GM18868 (cell line): ENCODE data around the gene BCDIN3D.

Source experiments
- ATAC-seq: cut with Tn5 transposase; IDR thresholded peaks from one replicate; pipeline ENCODE4 v1.9.1; 2021; ENCODE audit warnings: mild to moderate bottlenecking, moderate library complexity; ENCODE audit not compliant: unreplicated experiment

The BCDIN3D gene

DNA sequence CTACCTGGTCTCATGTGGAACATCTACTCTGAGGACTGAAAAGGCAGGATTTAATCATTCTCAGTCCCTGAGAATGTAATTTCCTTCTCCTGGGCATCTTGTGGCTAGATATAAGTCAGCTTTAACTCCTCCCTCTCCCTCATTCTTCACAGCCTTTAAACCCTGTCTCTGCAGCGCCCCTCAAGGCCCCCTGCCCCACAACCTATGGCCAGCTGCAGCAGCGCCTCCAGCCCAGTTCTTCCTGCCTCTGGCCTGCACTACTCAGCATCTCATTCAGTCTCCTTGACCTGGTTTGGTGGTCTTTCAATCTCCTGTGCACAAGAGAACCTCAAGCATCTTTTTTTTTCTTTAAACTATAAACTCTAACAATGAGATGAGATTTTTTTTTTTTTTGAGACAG is 44.0 kb downstream of the BCDIN3D start:
- no peak for ATAC-seq

DNA sequence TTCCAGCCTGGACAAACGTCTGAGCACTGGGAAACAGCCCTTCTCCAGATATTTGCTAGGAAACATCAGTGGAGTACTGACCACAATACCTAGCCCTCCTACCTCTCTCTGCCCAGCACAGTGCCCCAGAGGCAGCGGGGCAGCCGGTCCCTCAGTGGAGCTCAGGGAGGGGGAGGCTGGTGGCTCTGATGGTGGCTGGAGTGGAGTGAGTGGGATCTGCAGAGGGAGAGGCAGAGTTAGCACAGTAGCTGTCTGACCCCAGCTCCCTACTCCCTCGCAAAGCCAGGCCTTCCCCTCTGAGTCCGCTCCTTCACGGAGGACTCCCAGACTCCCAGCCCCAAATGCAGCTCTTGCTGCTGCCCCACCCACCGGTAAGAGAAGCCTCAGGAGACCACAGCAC is 44.7 kb downstream of the BCDIN3D start:
- no peak for ATAC-seq

DNA sequence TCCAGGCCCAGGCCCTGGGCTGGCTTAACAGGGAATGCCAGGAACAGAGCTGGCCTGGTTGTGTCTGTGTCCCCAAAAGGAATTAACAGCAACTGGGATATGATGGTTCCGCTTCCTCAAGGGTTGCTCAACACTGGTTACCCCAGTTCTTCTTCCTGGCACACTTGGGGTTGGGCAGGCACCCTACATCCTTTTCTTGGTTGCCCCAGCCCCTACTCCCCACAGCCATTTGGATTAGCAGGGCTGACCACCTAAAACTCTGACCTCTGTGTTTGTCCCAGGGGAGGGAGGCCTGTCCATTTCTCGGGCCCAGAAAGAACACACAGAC is 45.5 kb downstream of the BCDIN3D start:
- no peak for ATAC-seq

DNA sequence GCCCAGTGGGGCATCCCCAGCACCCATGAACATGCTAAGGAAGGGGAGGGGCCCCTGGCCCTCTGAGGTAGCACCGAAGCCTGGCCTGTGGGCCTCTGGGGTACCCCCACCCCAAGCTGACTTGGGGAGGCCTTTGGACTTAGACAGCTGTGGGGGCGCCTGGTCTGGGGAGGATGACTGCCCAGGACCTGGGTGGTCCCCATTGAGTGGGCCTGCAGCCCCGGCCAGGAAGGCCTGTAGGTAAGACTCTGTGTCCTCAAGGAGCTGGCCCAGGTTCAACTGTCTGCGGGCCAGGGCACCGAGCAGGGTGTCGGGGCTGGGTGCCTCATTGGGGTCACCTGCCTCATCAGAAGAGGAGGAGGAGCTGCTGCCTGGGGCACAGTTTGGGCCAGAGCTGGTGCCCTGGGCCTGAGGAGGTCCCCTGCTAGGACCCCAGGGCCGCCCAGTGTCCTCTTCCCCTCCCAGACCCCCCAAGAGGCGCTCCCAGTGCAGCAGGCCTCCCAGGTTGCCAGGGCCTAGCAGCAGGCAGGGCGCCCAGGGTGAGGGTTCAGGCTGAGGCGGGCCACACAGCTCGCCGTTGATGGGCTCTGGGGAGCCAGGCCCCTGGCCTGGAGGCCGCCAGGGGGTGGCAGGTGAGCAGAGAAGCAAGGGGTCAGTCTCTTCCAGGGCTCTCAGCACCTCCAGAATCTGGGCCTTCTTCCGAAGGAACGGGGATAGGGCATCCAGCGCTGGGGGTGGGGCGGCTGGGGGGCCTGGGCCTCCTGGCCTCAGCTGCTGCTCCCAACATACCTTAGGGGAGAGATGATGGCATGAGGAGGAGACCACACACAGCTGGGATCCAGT is 46.1 kb downstream of the BCDIN3D start:
- ATAC-seq = no peak

DNA sequence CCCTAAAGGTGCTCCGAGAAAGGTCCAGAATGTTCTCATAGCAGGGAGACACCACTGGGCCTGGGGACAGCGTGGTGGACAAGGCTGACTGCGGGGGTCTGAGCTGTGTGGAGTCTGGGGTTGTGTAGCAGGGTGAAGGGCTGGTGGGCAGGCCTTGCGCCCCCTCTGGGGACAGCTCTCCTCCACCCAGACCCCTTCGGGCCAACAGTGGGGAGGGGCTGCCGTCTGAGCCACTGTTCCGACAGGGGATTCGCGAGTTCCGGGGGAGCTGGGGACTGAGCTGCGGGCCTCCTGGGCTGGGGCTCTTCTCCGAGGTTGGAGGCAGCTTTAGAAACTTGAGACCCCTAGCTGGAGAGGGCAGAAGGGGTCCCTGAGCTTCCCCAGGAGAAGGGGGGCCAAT is 46.8 kb downstream of the BCDIN3D start:
- ATAC-seq = no peak

DNA sequence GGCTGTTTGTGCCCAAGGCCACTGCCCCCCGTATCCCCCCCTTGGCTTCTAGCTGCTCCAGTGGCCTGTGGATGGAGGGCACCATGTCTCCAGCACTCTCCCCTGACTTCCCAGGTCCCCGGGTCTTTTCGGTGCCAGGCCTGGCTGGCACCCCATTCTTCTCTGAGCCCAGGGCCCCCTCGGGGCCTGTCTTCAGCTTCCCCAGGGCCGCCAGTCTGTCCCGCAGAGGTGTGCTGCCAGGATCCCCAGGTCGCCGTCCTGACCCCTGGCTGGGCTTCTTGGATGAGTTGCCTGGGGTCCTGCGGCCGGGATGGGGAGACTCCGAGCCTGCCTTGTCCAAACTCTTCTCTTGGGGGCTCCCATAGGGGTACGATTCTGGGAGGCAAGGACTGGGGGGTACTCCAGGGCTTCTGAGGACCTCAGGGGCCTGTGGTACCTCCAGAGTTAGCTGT is 47.2 kb downstream of the BCDIN3D start:
- no peak for ATAC-seq

DNA sequence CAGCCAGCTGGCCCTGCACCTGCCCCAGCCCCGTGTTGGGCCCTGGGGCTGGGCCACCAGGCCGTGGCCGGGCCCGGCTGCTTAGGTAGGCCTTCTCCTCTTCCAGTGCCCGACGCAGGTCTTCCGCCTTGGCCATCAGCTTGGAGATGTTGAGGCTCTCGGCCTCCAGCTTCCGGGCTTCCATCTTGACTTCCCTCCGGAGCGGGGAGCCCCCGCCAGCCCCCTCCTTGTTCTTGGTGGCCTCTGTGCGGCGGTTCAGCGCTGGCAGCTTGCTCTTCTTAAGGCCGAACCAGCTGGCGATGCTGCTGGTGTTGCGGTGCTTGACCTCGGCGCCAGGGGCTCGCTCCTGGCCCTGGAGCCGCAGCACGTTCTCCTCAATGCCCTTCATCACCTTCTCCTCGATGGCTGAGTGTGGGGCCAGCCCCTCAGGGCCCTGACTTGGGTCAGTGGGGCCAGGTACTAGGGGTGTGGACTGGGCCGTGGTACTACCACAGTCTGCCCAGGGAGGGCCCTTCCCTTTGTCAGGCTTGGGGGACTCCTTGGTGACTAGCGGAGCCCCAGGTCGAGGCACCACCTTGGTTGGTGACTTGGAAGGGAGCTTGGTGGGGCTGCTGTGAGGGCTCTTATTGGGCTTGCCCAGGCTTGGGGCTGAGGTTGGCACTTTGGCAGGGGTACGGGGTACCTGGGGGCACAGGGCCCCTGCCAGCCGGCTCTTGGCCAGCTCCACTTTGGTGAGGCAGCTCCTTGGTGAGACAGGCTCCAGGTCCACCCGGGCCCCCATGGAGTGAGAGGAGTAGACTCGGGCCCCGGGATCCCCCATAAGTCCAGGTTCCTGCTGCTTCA is 47.9 kb downstream of the BCDIN3D start:
- ATAC-seq = no peak

DNA sequence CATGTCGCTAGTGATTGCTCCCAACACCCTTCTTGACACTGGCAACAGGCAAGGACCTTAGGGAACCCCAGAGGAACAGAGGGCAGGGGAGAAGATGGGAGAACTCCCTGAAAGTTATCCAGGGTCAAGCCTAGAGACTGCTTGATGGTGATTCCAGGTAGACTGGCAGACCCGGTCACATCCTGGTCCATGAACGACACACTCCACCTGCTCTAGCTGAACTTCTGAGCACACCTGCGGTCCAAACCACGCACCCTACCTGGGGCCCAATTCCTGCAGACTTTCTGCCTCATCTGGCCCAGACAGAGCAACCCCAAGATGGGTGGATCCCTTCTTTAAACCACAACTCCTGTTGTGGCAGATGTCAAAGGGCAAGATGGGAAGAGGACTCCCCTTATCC is 48.9 kb downstream of the BCDIN3D start:
- ATAC-seq = no peak

DNA sequence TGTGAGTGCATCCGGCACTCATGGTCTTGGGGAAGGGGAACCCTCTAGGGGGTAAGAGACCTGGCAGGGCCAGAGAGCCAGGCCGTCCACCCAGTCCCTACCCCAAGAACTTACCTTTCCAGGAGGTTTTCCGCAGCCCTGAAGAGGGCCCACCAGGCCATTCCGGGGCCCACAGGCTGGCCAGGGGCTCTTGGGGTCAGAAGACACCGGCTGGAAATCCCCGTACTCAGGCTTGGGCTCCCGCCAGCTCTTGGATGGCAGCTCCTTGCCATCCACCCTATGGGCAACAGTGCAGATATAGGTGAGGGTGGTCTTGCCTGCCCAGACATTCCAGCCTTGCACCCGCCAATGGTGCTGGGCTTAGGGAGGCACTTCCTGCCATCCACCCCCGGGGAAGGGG is 49.3 kb downstream of the BCDIN3D start:
- ATAC-seq = no peak

DNA sequence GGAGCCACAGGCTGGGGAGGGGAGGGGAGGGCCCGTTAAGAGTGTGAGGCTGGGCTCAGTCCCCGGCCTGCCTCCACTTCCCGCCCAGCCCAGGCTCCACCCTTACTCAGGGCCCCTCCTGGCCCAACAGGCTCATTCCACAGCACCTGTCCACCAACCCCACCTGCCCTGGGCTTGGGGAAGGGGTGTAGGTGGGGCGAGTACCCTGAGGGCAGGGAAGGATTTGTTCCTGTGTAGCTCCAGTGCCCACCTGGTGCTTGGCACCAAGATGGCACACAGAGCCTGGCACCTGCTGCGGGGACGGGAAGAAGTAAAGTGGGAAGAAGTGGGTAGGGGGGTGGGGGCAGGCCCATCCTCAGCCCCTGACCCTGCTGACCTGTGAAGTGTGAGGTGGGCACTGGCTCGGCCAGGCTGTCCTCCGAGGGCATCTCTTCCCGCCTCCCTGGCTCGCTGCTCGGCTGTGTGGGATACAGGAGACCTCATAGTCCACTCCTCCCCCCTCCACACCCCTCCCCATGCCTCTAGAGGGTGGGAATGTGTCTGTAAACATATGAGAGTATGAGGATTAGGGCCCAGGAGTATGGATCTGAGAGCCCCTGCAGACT is 49.8 kb downstream of the BCDIN3D start:
- no peak for ATAC-seq

DNA sequence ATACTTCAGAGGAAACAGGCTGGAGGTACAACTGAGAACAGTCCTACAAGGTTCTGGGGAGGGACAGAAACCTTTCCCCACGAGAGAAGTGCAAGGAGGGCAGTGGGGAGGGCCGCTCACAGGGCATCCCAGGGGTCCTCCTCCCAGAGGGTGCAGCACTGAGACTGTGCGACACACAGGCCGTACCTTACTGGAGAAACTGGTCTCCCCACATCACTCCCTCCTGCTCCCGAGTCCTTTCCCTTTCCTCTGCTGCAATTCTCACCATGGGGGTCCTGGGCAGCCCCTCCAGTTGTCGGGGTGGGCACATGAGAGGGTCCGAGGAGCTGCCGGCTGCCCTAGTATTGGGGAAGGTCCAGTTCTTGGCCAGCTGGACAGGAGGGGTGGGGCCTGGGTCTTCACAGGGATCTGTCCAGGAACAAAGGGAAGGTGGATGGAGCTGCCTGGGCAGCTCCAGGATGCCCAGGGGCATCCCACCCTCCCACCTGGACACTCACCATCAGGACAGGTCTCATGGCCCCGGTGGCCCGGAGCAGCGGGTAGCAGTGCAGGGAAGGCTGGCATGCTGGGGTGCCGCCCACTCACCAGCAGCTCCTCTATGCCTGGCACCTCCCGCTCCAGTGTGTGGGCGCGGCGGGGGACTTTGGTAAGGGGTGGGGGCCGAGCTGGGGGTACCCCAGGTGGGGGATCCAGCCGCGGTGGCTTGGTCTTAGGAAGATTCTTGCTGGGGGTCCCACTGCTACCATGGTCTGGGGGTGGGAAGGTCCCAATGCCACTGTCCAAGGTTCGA is 50.5 kb downstream of the BCDIN3D start:
- no peak for ATAC-seq

DNA sequence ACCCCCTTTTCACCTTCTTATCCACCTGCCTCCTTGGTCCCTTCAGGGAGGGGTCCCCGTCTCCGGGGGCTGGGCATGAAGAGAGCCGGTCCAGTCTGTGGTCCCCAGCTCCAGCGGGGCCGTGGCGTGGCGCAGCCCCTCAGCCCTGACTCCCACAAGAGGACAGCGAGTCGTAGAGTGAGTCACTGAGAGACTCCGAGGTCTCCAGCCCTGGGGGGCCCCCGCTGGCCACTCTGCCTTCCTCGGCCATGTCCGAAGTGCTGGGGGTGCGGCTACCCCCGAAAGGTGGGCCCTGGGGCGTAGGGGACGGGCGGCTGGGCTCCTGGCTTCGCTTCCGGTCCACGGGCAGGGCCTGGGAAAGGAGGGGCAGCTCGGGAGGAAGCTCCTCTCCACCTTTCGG is 51.2 kb downstream of the BCDIN3D start:
- no peak for ATAC-seq

DNA sequence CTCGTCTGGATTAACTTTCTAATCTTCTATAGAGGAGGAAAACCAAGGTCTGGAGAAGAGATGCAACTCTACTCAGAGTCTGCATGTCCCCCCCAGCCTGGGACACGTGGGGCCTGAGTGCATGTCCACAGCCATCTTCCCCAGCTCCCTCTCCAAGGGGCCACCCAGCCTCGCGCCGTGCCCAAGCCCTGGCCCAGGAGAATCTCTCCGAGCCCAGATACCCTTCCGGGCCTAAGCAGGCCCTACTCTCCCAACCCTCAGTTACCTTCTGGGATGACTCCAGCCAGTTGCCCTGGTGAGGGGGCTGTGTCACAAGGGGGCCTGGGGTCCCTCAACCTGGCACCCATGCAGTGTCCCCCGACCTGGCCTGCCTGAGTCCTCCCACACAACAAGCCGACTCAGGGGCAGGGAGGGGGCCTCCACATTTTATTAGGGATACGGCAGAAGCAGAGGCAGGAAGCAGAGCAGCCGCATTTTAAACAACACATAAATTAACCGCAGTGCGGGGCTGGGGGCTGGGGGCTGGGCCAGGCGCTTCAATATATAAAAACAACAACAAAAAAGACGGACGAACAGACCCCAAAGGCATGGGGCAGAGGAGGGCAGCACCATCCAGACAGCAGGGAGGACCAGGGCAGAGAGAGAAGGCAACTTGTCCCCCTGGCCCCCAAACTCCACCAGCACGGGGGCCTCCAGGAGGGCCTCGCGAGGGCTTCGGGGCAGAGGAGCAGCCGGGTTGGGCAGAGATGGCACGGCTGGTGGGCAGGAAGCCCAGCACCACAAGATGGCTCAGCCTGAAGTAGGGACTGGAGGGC is 52.0 kb downstream of the BCDIN3D start:
- ATAC-seq = no peak

DNA sequence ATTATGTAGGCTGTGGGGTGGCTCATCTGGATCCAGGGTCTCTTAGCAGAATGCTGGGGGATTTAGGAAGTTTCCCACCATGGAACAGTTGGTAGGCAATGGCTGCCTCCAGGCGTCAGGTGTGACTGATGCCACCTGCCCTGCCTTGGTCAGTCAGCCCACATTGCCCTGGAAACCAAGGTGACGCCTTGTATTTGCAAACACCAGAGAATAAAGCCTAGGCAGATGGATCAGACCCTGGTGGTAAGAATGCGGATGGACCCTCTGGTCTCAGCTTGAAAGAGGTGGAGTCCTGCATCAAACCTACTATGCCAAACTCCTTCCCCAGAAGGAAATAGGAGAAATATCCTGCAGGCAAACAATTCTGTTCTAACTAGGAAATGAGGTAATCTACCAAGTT is 52.9 kb downstream of the BCDIN3D start:
- no peak for ATAC-seq

DNA sequence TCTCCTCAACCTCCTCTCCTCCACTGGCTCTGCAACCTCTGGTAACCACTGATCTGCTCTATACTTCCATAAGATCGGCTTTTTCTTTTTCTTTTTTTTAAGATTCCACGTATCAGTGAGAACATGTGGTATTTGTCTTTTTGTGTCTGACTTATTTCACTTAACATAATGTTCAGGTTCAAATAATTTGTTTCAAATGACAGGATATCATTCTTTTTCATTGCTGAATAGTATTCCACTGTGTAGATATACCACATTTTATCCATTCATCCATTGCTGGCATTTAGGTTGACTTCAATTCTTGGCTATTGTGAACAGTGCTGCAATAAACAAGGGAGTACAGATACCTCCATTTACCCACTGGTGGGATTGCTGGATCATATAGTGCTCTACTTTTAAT is 55.2 kb downstream of the BCDIN3D start:
- ATAC-seq = no peak
